A549 (cell line): ENCODE results near the gene INSM2. TPM values are rescaled to one million over a fixed set of nuclear protein-coding genes. Genes with fewer than 3 reads are reported as not detected.

ENCODE experiments used
- ATAC-seq, 2 experiments: fragments of 200-7000 bp in 1 of 2; fragments of >200 bp in 1 of 2; cut with Nextera tagmentation in 1 of 2; cut with Tn5 transposase in 1 of 2; 3 replicates each; pipeline versions ENCODE4 v1.8.0 to v1.9.1; 2018 to 2020; ENCODE audit warnings: mild to moderate bottlenecking in 1 of 2, moderate library complexity in 1 of 2
- CTCF ChIA-PET: fragments of 300-600 bp; sonication (Branson Sonifier 250); formaldehyde crosslinking; extraction: SDS; loops from one replicate; lab custom pipeline; 2021; ENCODE audit warnings: antibody characterized with exemption, inconsistent platforms; lab: Yijun Ruan, JAX
- POLR2A ChIA-PET: fragments of 350-600 bp; formaldehyde crosslinking; extraction: SDS; loops from one replicate; lab custom pipeline; 2021; ENCODE audit warnings: antibody characterized with exemption, inconsistent platforms; lab: Yijun Ruan, JAX
- DNase-seq, 2 experiments: peaks; one replicate each; pipeline versions ENCODE4 v3.0.0 to v3.0.0-alpha.2; 2011 to 2016; ENCODE audit warnings: low read depth in 1 of 2, low spot score in 1 of 2
- FAIRE-seq: peaks from 2 replicates; lab custom pipeline; 2011; peaks lifted over from hg19 to GRCh38; lab: Jason Lieb, UNC
- H3K27ac ChIP-seq, 2 experiments: fragments of >200 bp; sonication (Bioruptor Twin); formaldehyde crosslinking; 3 replicates each; pipeline ENCODE4 v1.5.1; 2016 to 2017
- H3K4me1 ChIP-seq: fragments of >200 bp; sonication (Bioruptor Twin); formaldehyde crosslinking; 3 replicates; pipeline ENCODE4 v1.6.1; 2016
- H3K4me2 ChIP-seq: fragments of >200 bp; sonication (Bioruptor Twin); formaldehyde crosslinking; 3 replicates; pipeline ENCODE4 v1.6.1; 2016
- H3K4me3 ChIP-seq: fragments of >200 bp; sonication (Bioruptor Twin); formaldehyde crosslinking; 3 replicates; pipeline ENCODE4 v1.5.1; 2016
- H3K9me3 ChIP-seq: fragments of >200 bp; sonication (Bioruptor Twin); formaldehyde crosslinking; 3 replicates; pipeline ENCODE4 v1.6.1; 2016
- ATOH8 ChIP-seq: fragments of 250-450 bp; sonication (Bioruptor Pico); IDR thresholded peaks from 2 replicates; pipeline ENCODE4 v1.5.0; 2020; ENCODE audit warnings: low read depth, mild to moderate bottlenecking, moderate library complexity
- BHLHE40 ChIP-seq: IDR thresholded peaks from 2 replicates; pipeline ENCODE4 v1.6.1; 2012; ENCODE audit warnings: low read depth, low read length, inconsistent platforms
- CHD2 ChIP-seq: fragments of 150-350 bp; IDR thresholded peaks from 2 replicates; pipeline ENCODE4 v1.6.1; 2014; ENCODE audit warnings: low read length; ENCODE audit not compliant: partially characterized antibody
- CHD4 ChIP-seq: fragments of 200-600 bp; sonication (generic); IDR thresholded peaks from 2 replicates; pipeline ENCODE4 v1.6.1; 2016; ENCODE audit warnings: antibody characterized with exemption, mild to moderate bottlenecking, borderline replicate concordance
- EP300 ChIP-seq, 2 experiments: fragments of >200 bp; sonication (Bioruptor Twin); formaldehyde crosslinking; IDR thresholded peaks; 2 replicates in 1 of 2; 3 replicates in 1 of 2; pipeline ENCODE4 v1.6.1; 2016 to 2017
- GATA3 ChIP-seq: IDR thresholded peaks from 2 replicates; pipeline ENCODE4 v1.6.1; 2012; ENCODE audit warnings: borderline replicate concordance
- HES2 ChIP-seq: fragments of >200 bp; sonication (Bioruptor Twin); formaldehyde crosslinking; IDR thresholded peaks from 2 replicates; pipeline ENCODE4 v1.6.1; 2016
- HEYL ChIP-seq: fragments of 250-450 bp; sonication (Bioruptor Pico); IDR thresholded peaks from 2 replicates; pipeline ENCODE4 v1.8.0; 2021; ENCODE audit warnings: mild to moderate bottlenecking, moderate library complexity
- HOXB5 ChIP-seq: fragments of 250-450 bp; sonication (Bioruptor Pico); IDR thresholded peaks from 2 replicates; pipeline ENCODE4 v1.5.0; 2020; ENCODE audit warnings: mild to moderate bottlenecking, moderate library complexity
- MAFK ChIP-seq: fragments of 450-650 bp; IDR thresholded peaks from 2 replicates; pipeline ENCODE4 v1.6.1; 2014; ENCODE audit not compliant: partially characterized antibody
- MAX ChIP-seq: IDR thresholded peaks from 2 replicates; pipeline ENCODE4 v1.6.1; 2012
- MAZ ChIP-seq: fragments of 150-350 bp; IDR thresholded peaks from 2 replicates; pipeline ENCODE4 v1.6.1; 2014; ENCODE audit warnings: antibody characterized with exemption, low read depth, low read length, borderline replicate concordance
- MYC ChIP-seq: IDR thresholded peaks from 2 replicates; pipeline ENCODE4 v1.6.1; 2012; ENCODE audit warnings: mild to moderate bottlenecking, inconsistent platforms, low read length, improper control_type of control experiment, borderline replicate concordance
- NFE2L2 ChIP-seq: fragments of 150-350 bp; conservative IDR thresholded peaks from 2 replicates; pipeline ENCODE4 v1.6.1; 2014; ENCODE audit warnings: low read length
- POLR2A ChIP-seq: IDR thresholded peaks from 2 replicates; pipeline ENCODE4 v1.6.1; 2012; ENCODE audit warnings: mild to moderate bottlenecking, low read length
- RAD21 ChIP-seq, 2 experiments: fragments of >200 bp in 1 of 2; sonication (Bioruptor Twin) in 1 of 2; formaldehyde crosslinking in 1 of 2; IDR thresholded peaks in 1 of 2; conservative IDR thresholded peaks in 1 of 2; 2 replicates in 1 of 2; 3 replicates in 1 of 2; pipeline ENCODE4 v1.6.1; 2012 to 2018; ENCODE audit warnings: inconsistent platforms in 1 of 2
- RNF2 ChIP-seq: fragments of 200-600 bp; sonication (generic); IDR thresholded peaks from 2 replicates; pipeline ENCODE4 v1.6.1; 2016; ENCODE audit warnings: low read depth, mild to moderate bottlenecking, antibody characterized with exemption, moderate library complexity, borderline replicate concordance
- SMC3 ChIP-seq: fragments of >200 bp; sonication (Bioruptor Twin); formaldehyde crosslinking; IDR thresholded peaks from 3 replicates; pipeline ENCODE4 v1.6.1; 2018; ENCODE audit warnings: inconsistent platforms
- SREBF2 ChIP-seq: fragments of 450-650 bp; IDR thresholded peaks from 2 replicates; pipeline ENCODE4 v1.6.1; 2014; ENCODE audit warnings: mild to moderate bottlenecking, moderate library complexity
- TFCP2L1 ChIP-seq: fragments of 250-450 bp; sonication (Bioruptor Pico); IDR thresholded peaks from 2 replicates; pipeline ENCODE4 v1.5.0; 2021; ENCODE audit warnings: mild to moderate bottlenecking
- TP53 ChIP-seq: fragments of 250-450 bp; sonication (Bioruptor Pico); IDR thresholded peaks from 2 replicates; pipeline ENCODE4 v1.5.0; 2021; ENCODE audit warnings: mild to moderate bottlenecking, moderate library complexity
- ZSCAN20 ChIP-seq: fragments of 250-450 bp; sonication (Bioruptor Pico); IDR thresholded peaks from 2 replicates; pipeline ENCODE4 v1.8.0; 2022; ENCODE audit warnings: mild to moderate bottlenecking, moderate library complexity
- WGBS: methylation state at CpG from one replicate; pipeline ENCODE4 v1.1.6; 2017; ENCODE audit errors: missing lambda C conversion rate; 5-methylcytosine and 5-hydroxymethylcytosine counted together
- polyA plus RNA-seq, 4 experiments: library from polyadenylated mRNA; depleted of rRNA in 3 of 4; stranded (reverse); fragments of >200 nt; fragmentation: RNase III in 1 of 4; extraction: RNeasy Plus Mini Kit Qiagen cat#74134 plus additional on column Dnase treatment in 1 of 4; gene quantifications; 2 replicates in 3 of 4; 3 replicates in 1 of 4; pipeline ENCODE4 v1.2.3, GENCODE V29; 2011 to 2017
- TF ChIP-seq, protein P1 (sequence below): IDR thresholded peaks from 2 replicates; pipeline ENCODE4 v1.6.1; 2012
- TF ChIP-seq, protein P2 (sequence below): fragments of 200-600 bp; sonication (generic); IDR thresholded peaks from 2 replicates; pipeline ENCODE4 v1.6.1; 2016; ENCODE audit warnings: antibody characterized with exemption, mild to moderate bottlenecking, moderate library complexity
- TF ChIP-seq, protein P3 (sequence below): fragments of 150-350 bp; IDR thresholded peaks from 2 replicates; pipeline ENCODE4 v1.6.1; 2014; ENCODE audit warnings: low read depth, mild to moderate bottlenecking, low read length

INSM2 gene
- polyA plus RNA-seq, 2 of the 4 experiments (the other 2 are of a cell fraction): not detected

DNA sequence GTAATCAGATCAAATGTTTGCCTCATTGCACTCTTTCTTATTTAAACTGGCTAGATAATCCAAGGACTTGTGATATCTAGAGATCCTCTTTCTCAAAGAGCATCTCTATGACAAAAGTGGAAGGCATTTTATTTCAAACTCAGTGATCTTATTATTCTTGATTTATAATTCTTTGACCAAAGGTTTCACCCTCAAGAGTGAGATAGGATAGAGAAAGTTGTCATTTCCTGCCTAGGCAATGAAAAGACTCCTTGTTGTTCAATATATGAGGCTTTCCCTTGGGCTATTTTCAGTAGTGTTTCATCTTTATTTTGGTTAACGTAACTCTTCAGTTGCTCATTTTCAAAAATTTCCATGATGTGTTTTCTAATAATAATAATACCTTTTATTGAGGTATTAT is 18.0 kb upstream of the INSM2 start:
- DNase-seq (no peak), ATAC-seq (no peak), FAIRE-seq (peak; percentile 7)
- ChIA-PET POLR2A (no interaction called here), CTCF (no interaction called here)
- H3K4me1 ChIP-seq: no peaks in the 10 kb centered on the region
- no peak overlapping the region for H3K4me3 ChIP-seq
- no peak overlapping the region for H3K4me2 ChIP-seq
- WGBS: 79% methylated on average over 1 of the region's 1 CpG
- no peak overlapping the region for H3K27ac ChIP-seq
- TF ChIP-seq SMC3: no peak
- no peak for TF ChIP-seq HOXB5
- no peak for TF ChIP-seq HES2
- TF ChIP-seq TP53 (CRISPR knock-in tag): no peak
- no peaks in the 10 kb centered on the region for H3K9me3 ChIP-seq

GRCh38 chr14:35519986-35520385 is 14.0 kb upstream of the INSM2 start:
- no peak for FAIRE-seq
- ATAC-seq: no peak
- no peak for DNase-seq
- Histone ChIP-seq H3K9me3 (peaks cover 13% of the 10 kb centered on the region), H3K4me1 (no peaks in the 10 kb centered on the region), H3K4me2 (no peak overlapping the region), H3K4me3 (no peak overlapping the region), H3K27ac (no peak overlapping the region)
- ChIA-PET POLR2A (no interaction called here), CTCF (no interaction called here)
- TF ChIP-seq MYC (no peak), CHD4 (no peak), HEYL (CRISPR knock-in tag) (no peak), MAZ (no peak), GATA3 (no peak), EP300 (IDR thresholded peaks at IDR 0.05) (no peak), RNF2 (no peak), POLR2A (no peak), ZSCAN20 (CRISPR knock-in tag) (no peak), SREBF2 (no peak), MAFK (no peak), CHD2 (no peak)
- 25% methylated on average over 2 of the region's 2 CpGs for WGBS

GRCh38 chr14:35525695-35526094 is 8.3 kb upstream of the INSM2 start:
- DNase-seq (no peak), FAIRE-seq (no peak), ATAC-seq (no peak)
- Histone ChIP-seq H3K27ac (no peak overlapping the region), H3K4me3 (no peak overlapping the region), H3K4me2 (no peak overlapping the region), H3K4me1 (no peaks in the 10 kb centered on the region), H3K9me3 (peaks cover 21% of the 10 kb centered on the region)
- CTCF ChIA-PET: interaction anchor here (0.6 kb wide), 1 partner anchor 515 kb away, joined by 3 read pairs; no protein-coding TSS in a partner anchor
- POLR2A ChIA-PET: no interaction called here
- TF ChIP-seq RAD21 (conservative IDR thresholded peaks at IDR 0.05 in 1 of 2, IDR thresholded peaks at IDR 0.05 in 1 of 2) (no peak), TFCP2L1 (CRISPR knock-in tag) (no peak), EP300 (IDR thresholded peaks at IDR 0.05) (no peak), NFE2L2 (no peak), ATOH8 (CRISPR knock-in tag) (no peak), BHLHE40 (no peak), HEYL (CRISPR knock-in tag) (no peak), SREBF2 (no peak), MAFK (no peak), MAX (no peak), GATA3 (no peak)
- TF ChIP-seq, protein P1, sequence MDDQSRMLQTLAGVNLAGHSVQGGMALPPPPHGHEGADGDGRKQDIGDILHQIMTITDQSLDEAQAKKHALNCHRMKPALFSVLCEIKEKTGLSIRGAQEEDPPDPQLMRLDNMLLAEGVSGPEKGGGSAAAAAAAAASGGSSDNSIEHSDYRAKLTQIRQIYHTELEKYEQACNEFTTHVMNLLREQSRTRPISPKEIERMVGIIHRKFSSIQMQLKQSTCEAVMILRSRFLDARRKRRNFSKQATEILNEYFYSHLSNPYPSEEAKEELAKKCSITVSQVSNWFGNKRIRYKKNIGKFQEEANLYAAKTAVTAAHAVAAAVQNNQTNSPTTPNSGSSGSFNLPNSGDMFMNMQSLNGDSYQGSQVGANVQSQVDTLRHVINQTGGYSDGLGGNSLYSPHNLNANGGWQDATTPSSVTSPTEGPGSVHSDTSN: no peak
- TF ChIP-seq, protein P2, sequence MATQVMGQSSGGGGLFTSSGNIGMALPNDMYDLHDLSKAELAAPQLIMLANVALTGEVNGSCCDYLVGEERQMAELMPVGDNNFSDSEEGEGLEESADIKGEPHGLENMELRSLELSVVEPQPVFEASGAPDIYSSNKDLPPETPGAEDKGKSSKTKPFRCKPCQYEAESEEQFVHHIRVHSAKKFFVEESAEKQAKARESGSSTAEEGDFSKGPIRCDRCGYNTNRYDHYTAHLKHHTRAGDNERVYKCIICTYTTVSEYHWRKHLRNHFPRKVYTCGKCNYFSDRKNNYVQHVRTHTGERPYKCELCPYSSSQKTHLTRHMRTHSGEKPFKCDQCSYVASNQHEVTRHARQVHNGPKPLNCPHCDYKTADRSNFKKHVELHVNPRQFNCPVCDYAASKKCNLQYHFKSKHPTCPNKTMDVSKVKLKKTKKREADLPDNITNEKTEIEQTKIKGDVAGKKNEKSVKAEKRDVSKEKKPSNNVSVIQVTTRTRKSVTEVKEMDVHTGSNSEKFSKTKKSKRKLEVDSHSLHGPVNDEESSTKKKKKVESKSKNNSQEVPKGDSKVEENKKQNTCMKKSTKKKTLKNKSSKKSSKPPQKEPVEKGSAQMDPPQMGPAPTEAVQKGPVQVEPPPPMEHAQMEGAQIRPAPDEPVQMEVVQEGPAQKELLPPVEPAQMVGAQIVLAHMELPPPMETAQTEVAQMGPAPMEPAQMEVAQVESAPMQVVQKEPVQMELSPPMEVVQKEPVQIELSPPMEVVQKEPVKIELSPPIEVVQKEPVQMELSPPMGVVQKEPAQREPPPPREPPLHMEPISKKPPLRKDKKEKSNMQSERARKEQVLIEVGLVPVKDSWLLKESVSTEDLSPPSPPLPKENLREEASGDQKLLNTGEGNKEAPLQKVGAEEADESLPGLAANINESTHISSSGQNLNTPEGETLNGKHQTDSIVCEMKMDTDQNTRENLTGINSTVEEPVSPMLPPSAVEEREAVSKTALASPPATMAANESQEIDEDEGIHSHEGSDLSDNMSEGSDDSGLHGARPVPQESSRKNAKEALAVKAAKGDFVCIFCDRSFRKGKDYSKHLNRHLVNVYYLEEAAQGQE: no peak
- TF ChIP-seq, protein P3, sequence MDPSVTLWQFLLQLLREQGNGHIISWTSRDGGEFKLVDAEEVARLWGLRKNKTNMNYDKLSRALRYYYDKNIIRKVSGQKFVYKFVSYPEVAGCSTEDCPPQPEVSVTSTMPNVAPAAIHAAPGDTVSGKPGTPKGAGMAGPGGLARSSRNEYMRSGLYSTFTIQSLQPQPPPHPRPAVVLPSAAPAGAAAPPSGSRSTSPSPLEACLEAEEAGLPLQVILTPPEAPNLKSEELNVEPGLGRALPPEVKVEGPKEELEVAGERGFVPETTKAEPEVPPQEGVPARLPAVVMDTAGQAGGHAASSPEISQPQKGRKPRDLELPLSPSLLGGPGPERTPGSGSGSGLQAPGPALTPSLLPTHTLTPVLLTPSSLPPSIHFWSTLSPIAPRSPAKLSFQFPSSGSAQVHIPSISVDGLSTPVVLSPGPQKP: no peak
- WGBS: 51% methylated on average over 3 of the region's 3 CpGs
